Measurements from ENCODE around the gene PRR29. TPM values are rescaled to one million over a fixed set of nuclear protein-coding genes. Genes with fewer than 3 reads are reported as not detected.

PRR29 gene
- total and polyA plus RNA-seq, 4 donors, result 0.02 to 0.35 (median 0.14) TPM; not detected in 1

- Histone ChIP-seq H3K9me3 (ENCODE audit: control insufficient read depth in 4 of 4, low read length in 3 of 4) (no peaks in the 10 kb centered on the region), H3K36me3 (ENCODE audit: control insufficient read depth in 4 of 4, insufficient read depth in 3 of 4, low read depth in 1 of 4, low read length in 3 of 4) (peaks cover 5 to 13% (median 10%) of the 10 kb centered on the region in 4 donors), H3K4me1 (ENCODE audit: control insufficient read depth in 4 of 4, insufficient read depth in 4 of 4, low read length in 3 of 4) (peaks cover 0 to 5% (median 2%) of the 10 kb centered on the region in 4 donors), H3K9ac (ENCODE audit: low read depth in 1 of 2, low read length in 2 of 2) (no peak overlapping the region), H3K4me3 (ENCODE audit: low read depth in 1 of 3, low read length in 3 of 3) (no peak overlapping the region), H3K27me3 (ENCODE audit: control insufficient read depth in 4 of 4, insufficient read depth in 4 of 4, low read length in 3 of 4) (no peaks in the 10 kb centered on the region), H3K27ac (ENCODE audit: low read depth in 1 of 2, low read length in 2 of 2) (no peak overlapping the region)
- TF ChIP-seq FOXA2 (IDR thresholded peaks at IDR 0.05) (no peak), JUND (IDR thresholded peaks at IDR 0.05) (no peak), RXRA (IDR thresholded peaks at IDR 0.05) (no peak), NR2F2 (IDR thresholded peaks at IDR 0.05) (no peak), ZBTB33 (IDR thresholded peaks at IDR 0.05) (no peak), MAX (IDR thresholded peaks at IDR 0.05) (no peak)
- DNase-seq (ENCODE audit: low spot score), result no peak
- WGBS, result 91% methylated on average over 14 of the region's 14 CpGs
Measured at GRCh38 chr17:64036198-64036922, 38.2 kb downstream of the PRR29 start.

DNA sequence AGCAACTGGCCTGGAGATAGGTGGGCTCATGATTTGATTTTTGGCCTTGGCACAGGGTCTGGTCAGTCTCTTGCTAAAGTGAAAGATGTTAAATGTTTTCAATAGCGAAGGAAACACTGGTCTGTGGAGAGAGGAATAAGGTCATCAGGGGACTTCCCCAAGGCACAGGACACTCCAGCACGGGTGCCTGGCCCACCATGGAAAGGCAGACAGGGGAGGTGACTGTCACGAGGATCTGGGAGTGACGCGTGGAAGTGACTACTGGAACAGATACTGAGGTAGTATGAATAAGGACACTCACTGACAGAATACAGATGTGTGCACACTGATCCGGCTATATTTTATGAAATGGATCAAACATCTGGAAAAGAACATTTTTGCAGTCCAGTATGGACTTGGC, 39.0 kb downstream of the PRR29 start:
- Histone ChIP-seq H3K9me3 (ENCODE audit: control insufficient read depth in 4 of 4, low read length in 3 of 4) (no peaks in the 10 kb centered on the region), H3K4me1 (ENCODE audit: control insufficient read depth in 4 of 4, insufficient read depth in 4 of 4, low read length in 3 of 4) (peaks cover 0 to 9% (median 3%) of the 10 kb centered on the region in 4 donors), H3K9ac (ENCODE audit: low read depth in 1 of 2, low read length in 2 of 2) (no peak overlapping the region), H3K27ac (ENCODE audit: low read depth in 1 of 2, low read length in 2 of 2) (no peak overlapping the region), H3K27me3 (ENCODE audit: control insufficient read depth in 4 of 4, insufficient read depth in 4 of 4, low read length in 3 of 4) (no peaks in the 10 kb centered on the region), H3K36me3 (ENCODE audit: control insufficient read depth in 4 of 4, insufficient read depth in 3 of 4, low read depth in 1 of 4, low read length in 3 of 4) (peaks cover 6 to 21% (median 16%) of the 10 kb centered on the region in 4 donors), H3K4me3 (ENCODE audit: low read depth in 1 of 3, low read length in 3 of 3) (no peak overlapping the region)
- TF ChIP-seq FOXA2 (IDR thresholded peaks at IDR 0.05) (no peak), REST (IDR thresholded peaks at IDR 0.05) (no peak), ATF3 (IDR thresholded peaks at IDR 0.05) (no peak), SP1 (IDR thresholded peaks at IDR 0.05) (no peak), YY1 (IDR thresholded peaks at IDR 0.05) (no peak), EGR1 (IDR thresholded peaks at IDR 0.05; ENCODE audit: low read depth in 2 of 2) (no peak)
- DNase-seq (ENCODE audit: low spot score), result no peak
- WGBS, result 80% methylated on average over 6 of the region's 6 CpGs

- Histone ChIP-seq H3K27ac (ENCODE audit: low read depth in 1 of 2, low read length in 2 of 2) (no peak overlapping the region), H3K9me3 (ENCODE audit: control insufficient read depth in 4 of 4, low read length in 3 of 4) (no peaks in the 10 kb centered on the region), H3K4me1 (ENCODE audit: control insufficient read depth in 4 of 4, insufficient read depth in 4 of 4, low read length in 3 of 4) (peaks cover 0 to 9% (median 3%) of the 10 kb centered on the region in 4 donors), H3K9ac (ENCODE audit: low read depth in 1 of 2, low read length in 2 of 2) (no peak overlapping the region), H3K36me3 (ENCODE audit: control insufficient read depth in 4 of 4, insufficient read depth in 3 of 4, low read depth in 1 of 4, low read length in 3 of 4) (peaks cover 6 to 25% (median 22%) of the 10 kb centered on the region in 4 donors), H3K27me3 (ENCODE audit: control insufficient read depth in 4 of 4, insufficient read depth in 4 of 4, low read length in 3 of 4) (no peaks in the 10 kb centered on the region), H3K4me3 (ENCODE audit: low read depth in 1 of 3, low read length in 3 of 3) (no peak overlapping the region)
- WGBS, result 92% methylated on average over 5 of the region's 5 CpGs
- no peak for DNase-seq (ENCODE audit: low spot score)
- TF ChIP-seq FOXA2 (IDR thresholded peaks at IDR 0.05) (no peak), JUND (IDR thresholded peaks at IDR 0.05) (no peak), HNF4G (IDR thresholded peaks at IDR 0.05) (no peak), TAF1 (conservative IDR thresholded peaks at IDR 0.05) (no peak), ZBTB33 (IDR thresholded peaks at IDR 0.05) (no peak), FOXA1 (IDR thresholded peaks at IDR 0.05) (no peak), HNF4A (conservative IDR thresholded peaks at IDR 0.05) (peak in 1 of 2 donors; percentile 9)
Measured at GRCh38 chr17:64037802-64038201, 39.7 kb downstream of the PRR29 start.
